Measurements from ENCODE around the gene KDF1. TPM values are rescaled to one million over a fixed set of nuclear protein-coding genes. Genes with fewer than 3 reads are reported as not detected.
A peak's percentile ranks its signal among the peaks of the same experiment; 100 is the strongest.

KDF1 gene
- total and polyA plus RNA-seq, 2 experiments from 2014 or later = 13.6 to 21.1 TPM

GRCh38 chr1:26938659-26939025 lies 21.6 kb downstream of the KDF1 start (continued):
- TF ChIP-seq ZNF462 (CRISPR knock-in tag; IDR thresholded peaks at IDR 0.05) = no peak
- TF ChIP-seq NANOG (IDR thresholded peaks at IDR 0.05; ENCODE audit: borderline replicate concordance) = no peak
- TF ChIP-seq CTCF (conservative IDR thresholded peaks at IDR 0.05; ENCODE audit: low read depth in 2 of 2) = no peak
- no peak for TF ChIP-seq ZNF114 (CRISPR knock-in tag; IDR thresholded peaks at IDR 0.05)

- DNase-seq (ENCODE audit: low spot score) = no peak
- H3K27me3 Mint-ChIP-seq (ENCODE audit: insufficient read depth, low read depth, poor library complexity) = peaks cover 3% of the 10 kb centered on the region
- H3K27ac ChIP-seq (ENCODE audit: low read depth) = peak overlapping the region; percentile 59; the same call in 1 of the 2 replicates
- H3K9me2 ChIP-seq (ENCODE audit: insufficient read depth) = no peaks in the 10 kb centered on the region
- peaks cover 22% of the 10 kb centered on the region for H4K20me1 ChIP-seq (replicated peaks; ENCODE audit: insufficient read depth)
- H3K4me2 ChIP-seq = no peak overlapping the region
- H3K27me3 ChIP-seq (ENCODE audit: insufficient read depth) = no peaks in the 10 kb centered on the region
- no peak overlapping the region for H3K4me3 Mint-ChIP-seq
- peaks cover 63% of the 10 kb centered on the region for H3K36me3 Mint-ChIP-seq (ENCODE audit: low read depth)
- 0 out of 2 replicates have a peak, but pooled peaks cover 7% of the 10 kb centered on the region for H3K4me1 ChIP-seq (ENCODE audit: insufficient read depth)
- peak overlapping the region; percentile 79 for H3K27ac Mint-ChIP-seq
- peaks cover 39% of the 10 kb centered on the region for H3K79me2 ChIP-seq (replicated peaks; ENCODE audit: insufficient read depth)
- peak; percentile 38; the same call in 1 of the 3 replicates for ATAC-seq
- H3K9me3 Mint-ChIP-seq = no peaks in the 10 kb centered on the region
- no peak overlapping the region for H3K4me3 ChIP-seq
- peaks cover 27% of the 10 kb centered on the region for H3K36me3 ChIP-seq (ENCODE audit: insufficient read depth)
- H2AFZ ChIP-seq = no peak overlapping the region
- peaks cover 8% of the 10 kb centered on the region; the same call in 1 of the 2 replicates for H3F3A ChIP-seq (replicated peaks; ENCODE audit: low read depth)
- H3K4me1 Mint-ChIP-seq = 0 out of 3 replicates have a peak, but pooled peaks cover 3% of the 10 kb centered on the region
- no peak for TF ChIP-seq EZH2 (IDR thresholded peaks at IDR 0.05; ENCODE audit: low read depth, unreplicated experiment)
- TF ChIP-seq EZH2phosphoT487 (IDR thresholded peaks at IDR 0.05; ENCODE audit: unreplicated experiment) = no peak
- no peak for TF ChIP-seq NANOG (IDR thresholded peaks at IDR 0.05; ENCODE audit: borderline replicate concordance)
- TF ChIP-seq CREB1 (CRISPR knock-in tag; IDR thresholded peaks at IDR 0.05; ENCODE audit: low read depth) = no peak
- TF ChIP-seq ZNF114 (CRISPR knock-in tag; IDR thresholded peaks at IDR 0.05) = no peak
- TF ChIP-seq ZNF331 (CRISPR knock-in tag; IDR thresholded peaks at IDR 0.05; ENCODE audit: low read depth) = no peak
- TF ChIP-seq POLR2AphosphoS5 (IDR thresholded peaks at IDR 0.05; ENCODE audit: low read depth) = no peak
- no peak for TF ChIP-seq STAT1 (IDR thresholded peaks at IDR 0.05; ENCODE audit: unreplicated experiment)
These were observed 22.1 kb downstream of the KDF1 start for GRCh38 chr1:26938004-26938658.
